ENCODE measurements around the gene ZNF710. TPM values are rescaled to one million over a fixed set of nuclear protein-coding genes. Genes with fewer than 3 reads are reported as not detected.
A peak's percentile ranks its signal among the peaks of the same experiment; 100 is the strongest.

Gene ZNF710
- total RNA-seq, 1 donor from 2014 or later = 45.5 TPM

DNA sequence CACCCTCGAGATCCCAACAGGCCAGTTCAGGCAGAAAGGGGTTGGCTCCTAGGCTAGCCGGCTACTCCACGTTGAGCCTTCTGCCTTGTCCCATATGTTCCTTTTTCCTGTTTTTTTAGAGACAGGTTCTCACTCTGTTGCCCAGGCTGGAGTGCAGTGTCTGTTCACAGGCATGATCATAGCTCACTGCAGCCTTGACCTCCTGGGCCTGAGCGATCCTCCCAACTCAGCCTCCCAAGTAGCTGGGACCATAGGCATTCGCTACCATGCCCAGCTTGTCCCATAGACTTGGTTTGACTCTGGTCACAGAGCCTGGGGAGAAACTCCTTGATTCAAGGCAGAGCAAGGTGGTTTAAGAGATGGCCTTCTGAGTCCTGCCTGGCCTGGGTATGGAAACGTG is 32.3 kb downstream of the ZNF710 start:
- Mint-ChIP-seq H3K9me3 (no peaks in the 10 kb centered on the region), H3K4me3 (no peak overlapping the region), H3K27ac (peak overlapping the region; percentile 50), H3K27me3 (no peaks in the 10 kb centered on the region), H3K4me1 (peaks cover 76% of the 10 kb centered on the region), H3K36me3 (ENCODE audit: low read depth) (peaks cover 3% of the 10 kb centered on the region)
- ATAC-seq (ENCODE audit: low read depth) (no peak), DNase-seq (no peak)
- ChIA-PET POLR2A (interaction anchor here (1.3 to 4.2 kb wide), 4 partner anchors 10 to 30 kb away, joined by 5 to 26 read pairs (median 16); no protein-coding TSS in a partner anchor), CTCF (interaction anchor here (1.1 kb wide), 1 partner anchor 37 kb away, joined by 3 read pairs; no protein-coding TSS in a partner anchor)
- TF ChIP-seq, protein P1, sequence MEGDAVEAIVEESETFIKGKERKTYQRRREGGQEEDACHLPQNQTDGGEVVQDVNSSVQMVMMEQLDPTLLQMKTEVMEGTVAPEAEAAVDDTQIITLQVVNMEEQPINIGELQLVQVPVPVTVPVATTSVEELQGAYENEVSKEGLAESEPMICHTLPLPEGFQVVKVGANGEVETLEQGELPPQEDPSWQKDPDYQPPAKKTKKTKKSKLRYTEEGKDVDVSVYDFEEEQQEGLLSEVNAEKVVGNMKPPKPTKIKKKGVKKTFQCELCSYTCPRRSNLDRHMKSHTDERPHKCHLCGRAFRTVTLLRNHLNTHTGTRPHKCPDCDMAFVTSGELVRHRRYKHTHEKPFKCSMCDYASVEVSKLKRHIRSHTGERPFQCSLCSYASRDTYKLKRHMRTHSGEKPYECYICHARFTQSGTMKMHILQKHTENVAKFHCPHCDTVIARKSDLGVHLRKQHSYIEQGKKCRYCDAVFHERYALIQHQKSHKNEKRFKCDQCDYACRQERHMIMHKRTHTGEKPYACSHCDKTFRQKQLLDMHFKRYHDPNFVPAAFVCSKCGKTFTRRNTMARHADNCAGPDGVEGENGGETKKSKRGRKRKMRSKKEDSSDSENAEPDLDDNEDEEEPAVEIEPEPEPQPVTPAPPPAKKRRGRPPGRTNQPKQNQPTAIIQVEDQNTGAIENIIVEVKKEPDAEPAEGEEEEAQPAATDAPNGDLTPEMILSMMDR (IDR thresholded peaks at IDR 0.05) = no peak
- intact Hi-C loops (cut with micrococcal nuclease) = no loop called here

DNA sequence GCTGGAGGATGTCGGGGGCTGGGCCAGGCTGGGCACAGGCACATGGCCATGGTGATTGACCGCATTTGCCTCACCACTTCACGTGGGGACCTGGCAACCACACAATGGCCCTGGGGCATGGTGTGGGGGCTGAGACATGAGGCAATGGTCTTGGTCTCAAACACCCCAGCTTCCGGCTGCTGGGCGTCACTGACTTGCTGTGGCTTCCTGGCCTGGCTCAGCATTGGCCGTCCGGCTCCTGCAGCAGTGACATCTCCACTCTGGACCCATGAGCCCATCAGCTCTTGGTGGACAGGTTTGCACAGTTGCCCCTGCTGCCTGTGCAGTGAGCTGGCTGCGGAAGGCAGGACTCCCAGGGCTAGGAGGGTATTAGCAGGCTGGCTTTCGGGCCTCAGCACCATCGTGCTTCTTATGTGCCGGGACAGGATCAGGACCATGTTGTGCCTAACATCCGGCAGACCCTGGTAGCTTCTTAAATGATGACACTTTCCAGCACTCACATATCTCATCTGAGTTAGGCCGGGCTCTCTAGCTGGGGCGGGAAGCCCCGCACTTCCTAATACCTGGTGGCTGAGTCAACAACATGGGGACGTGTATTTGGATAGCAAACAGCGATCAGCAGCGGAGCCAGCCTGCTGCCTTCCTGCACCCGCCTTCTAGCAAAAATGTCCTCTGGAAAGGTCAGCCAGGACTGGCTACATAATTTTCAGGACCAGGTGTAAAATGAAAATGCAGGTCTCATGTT is 34.1 kb downstream of the ZNF710 start:
- peak overlapping the region; percentile 19 for H3K4me3 Mint-ChIP-seq
- ChIA-PET CTCF (interaction anchor here (0.6 kb wide), 1 partner anchor 67 kb away, joined by 3 read pairs; no protein-coding TSS in a partner anchor), POLR2A (interaction anchor here (0.5 to 4.2 kb wide), 7 partner anchors 9 to 141 kb away, joined by 3 to 26 read pairs (median 4); partner anchors contain the start of genes AP3S2 and ZNF710)
- intact Hi-C loops (cut with micrococcal nuclease) = no loop called here
- TF ChIP-seq, protein P1 (IDR thresholded peaks at IDR 0.05) = no peak
- no peaks in the 10 kb centered on the region for H3K9me3 Mint-ChIP-seq
- peak overlapping the region; percentile 24 for H3K27ac Mint-ChIP-seq
- ATAC-seq (ENCODE audit: low read depth) = no peak
- H3K36me3 Mint-ChIP-seq (ENCODE audit: low read depth) = no peaks in the 10 kb centered on the region
- peaks cover 92% of the 10 kb centered on the region for H3K4me1 Mint-ChIP-seq
- no peaks in the 10 kb centered on the region for H3K27me3 Mint-ChIP-seq
- no peak for DNase-seq

DNA sequence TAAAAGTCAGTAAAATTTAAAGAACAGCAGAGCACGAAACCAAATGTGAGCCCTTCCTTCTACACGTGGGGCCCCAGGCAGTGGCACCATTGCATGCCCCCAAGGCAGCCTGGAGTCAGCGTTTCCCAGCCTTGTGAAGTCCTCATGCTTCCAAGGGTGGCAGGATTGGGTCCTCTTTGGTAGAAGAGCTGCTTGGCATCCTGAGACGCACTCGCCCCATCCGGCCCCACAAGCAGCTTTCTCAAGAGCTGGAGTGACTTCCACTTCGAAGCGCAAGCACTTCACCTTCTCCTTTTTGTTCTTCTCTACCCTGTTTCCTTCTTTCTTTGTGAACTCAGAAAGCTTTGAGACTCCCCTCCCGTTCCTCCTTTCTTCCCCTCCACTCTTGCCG is 34.7 kb downstream of the ZNF710 start:
- Mint-ChIP-seq H3K4me3 (no peak overlapping the region), H3K9me3 (no peaks in the 10 kb centered on the region)

DNA sequence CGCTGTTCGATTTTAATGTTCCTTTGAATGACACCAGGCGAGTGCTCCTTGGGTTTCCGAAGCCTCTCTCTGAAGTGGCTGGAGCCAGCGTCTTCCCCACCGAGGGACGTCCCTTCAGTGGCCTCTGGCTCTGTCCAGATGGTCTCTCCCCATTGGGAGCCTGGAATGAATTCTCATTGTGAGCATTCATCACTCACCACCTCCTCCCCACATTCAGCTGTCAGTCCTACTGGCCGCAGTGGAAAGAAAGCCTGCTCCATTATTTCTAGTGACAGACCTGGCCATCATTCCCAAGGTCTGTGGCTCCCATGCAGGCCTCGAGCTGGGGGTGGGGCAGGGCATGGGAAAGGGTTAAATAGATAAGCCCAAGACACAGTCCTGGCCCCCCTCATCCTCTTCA is 35.2 kb downstream of the ZNF710 start:
- TF ChIP-seq, protein P1 (IDR thresholded peaks at IDR 0.05) = no peak
- Mint-ChIP-seq H3K4me1 (peaks cover 91% of the 10 kb centered on the region), H3K27me3 (no peaks in the 10 kb centered on the region), H3K27ac (no peak overlapping the region), H3K9me3 (no peaks in the 10 kb centered on the region), H3K4me3 (no peak overlapping the region), H3K36me3 (ENCODE audit: low read depth) (no peaks in the 10 kb centered on the region)
- ChIA-PET CTCF (no interaction called here), POLR2A (interaction anchor here (1.4 to 2.3 kb wide), 2 partner anchors 35 kb away, joined by 3 to 9 read pairs; partner anchors contain the start of gene ZNF710)
- ATAC-seq (ENCODE audit: low read depth) (no peak), DNase-seq (no peak)
- intact Hi-C loops (cut with micrococcal nuclease) = no loop called here

More for the DNA sequence above, 34.7 kb downstream of the ZNF710 start:
- Mint-ChIP-seq H3K4me1 (peaks cover 93% of the 10 kb centered on the region), H3K27me3 (no peaks in the 10 kb centered on the region), H3K27ac (no peak overlapping the region), H3K36me3 (ENCODE audit: low read depth) (no peaks in the 10 kb centered on the region)
- no peak for ATAC-seq (ENCODE audit: low read depth)
- ChIA-PET POLR2A (interaction anchor here (0.7 to 3.1 kb wide), 4 partner anchors 24 to 142 kb away, joined by 3 to 17 read pairs (median 6); partner anchors contain the start of genes AP3S2 and ZNF710), CTCF (interaction anchor here (0.6 kb wide), 1 partner anchor 66 kb away, joined by 3 read pairs; no protein-coding TSS in a partner anchor)
- DNase-seq = no peak
- intact Hi-C loops (cut with micrococcal nuclease) = no loop called here
- TF ChIP-seq, protein P1 (IDR thresholded peaks at IDR 0.05) = no peak

DNA sequence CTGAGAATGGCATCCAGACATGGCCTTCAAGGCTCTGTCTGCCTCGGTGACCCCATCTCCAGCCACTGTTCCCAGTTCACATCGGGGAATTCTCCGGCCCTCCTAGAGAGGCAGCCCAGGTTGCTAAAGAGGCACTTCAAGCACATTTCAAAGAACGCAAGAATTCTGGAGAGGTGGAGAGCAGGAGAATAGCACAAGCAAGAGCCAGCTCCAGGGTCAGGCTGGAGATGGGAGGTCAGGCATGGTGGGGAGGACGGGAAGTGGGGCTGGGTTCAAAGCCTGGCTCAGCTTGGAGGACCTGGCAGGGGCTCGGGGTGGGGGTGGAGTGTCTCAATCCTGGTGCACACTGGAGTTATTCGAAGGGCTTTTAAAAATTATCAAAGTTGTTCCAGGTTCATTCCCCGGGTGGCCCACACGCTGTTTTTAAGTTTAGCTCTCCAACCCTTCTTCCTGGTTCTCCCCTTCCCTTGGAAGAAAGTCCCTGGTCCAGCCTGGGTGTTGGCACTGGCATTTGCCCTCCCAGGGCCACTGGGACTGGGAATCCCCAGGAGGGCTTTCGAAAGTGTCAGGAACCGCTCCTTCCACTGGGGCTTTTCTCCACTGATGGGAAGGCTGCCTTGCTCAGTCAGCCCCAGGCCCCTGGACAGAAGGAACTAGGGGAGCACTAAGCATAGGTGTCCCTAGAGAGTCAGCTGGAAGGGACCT is 35.8 kb downstream of the ZNF710 start:
- ATAC-seq (ENCODE audit: low read depth) (no peak), DNase-seq (no peak)
- intact Hi-C loops (cut with micrococcal nuclease) = no loop called here
- peaks cover 88% of the 10 kb centered on the region for H3K4me1 Mint-ChIP-seq
- ChIA-PET POLR2A (interaction anchor here (0.7 to 2.5 kb wide), 3 partner anchors 22 to 63 kb away, joined by 3 to 11 read pairs (median 3); no protein-coding TSS in a partner anchor), CTCF (no interaction called here)
- no peaks in the 10 kb centered on the region for H3K9me3 Mint-ChIP-seq
- no peaks in the 10 kb centered on the region for H3K27me3 Mint-ChIP-seq
- H3K4me3 Mint-ChIP-seq = peak overlapping the region; percentile 2
- H3K36me3 Mint-ChIP-seq (ENCODE audit: low read depth) = no peaks in the 10 kb centered on the region
- no peak overlapping the region for H3K27ac Mint-ChIP-seq
- TF ChIP-seq, protein P1 (IDR thresholded peaks at IDR 0.05) = no peak

Data from activated B cell treated with CpG ODN at 0.5 μM for 24 hours (primary cell).